ENCODE data around the gene ASPG. TPM values are rescaled to one million over a fixed set of nuclear protein-coding genes. Genes with fewer than 3 reads are reported as not detected.
A peak's percentile ranks its signal among the peaks of the same experiment; 100 is the strongest.

The ASPG gene
- total and polyA plus RNA-seq, 5 donors from 2014 or later: not detected

DNA sequence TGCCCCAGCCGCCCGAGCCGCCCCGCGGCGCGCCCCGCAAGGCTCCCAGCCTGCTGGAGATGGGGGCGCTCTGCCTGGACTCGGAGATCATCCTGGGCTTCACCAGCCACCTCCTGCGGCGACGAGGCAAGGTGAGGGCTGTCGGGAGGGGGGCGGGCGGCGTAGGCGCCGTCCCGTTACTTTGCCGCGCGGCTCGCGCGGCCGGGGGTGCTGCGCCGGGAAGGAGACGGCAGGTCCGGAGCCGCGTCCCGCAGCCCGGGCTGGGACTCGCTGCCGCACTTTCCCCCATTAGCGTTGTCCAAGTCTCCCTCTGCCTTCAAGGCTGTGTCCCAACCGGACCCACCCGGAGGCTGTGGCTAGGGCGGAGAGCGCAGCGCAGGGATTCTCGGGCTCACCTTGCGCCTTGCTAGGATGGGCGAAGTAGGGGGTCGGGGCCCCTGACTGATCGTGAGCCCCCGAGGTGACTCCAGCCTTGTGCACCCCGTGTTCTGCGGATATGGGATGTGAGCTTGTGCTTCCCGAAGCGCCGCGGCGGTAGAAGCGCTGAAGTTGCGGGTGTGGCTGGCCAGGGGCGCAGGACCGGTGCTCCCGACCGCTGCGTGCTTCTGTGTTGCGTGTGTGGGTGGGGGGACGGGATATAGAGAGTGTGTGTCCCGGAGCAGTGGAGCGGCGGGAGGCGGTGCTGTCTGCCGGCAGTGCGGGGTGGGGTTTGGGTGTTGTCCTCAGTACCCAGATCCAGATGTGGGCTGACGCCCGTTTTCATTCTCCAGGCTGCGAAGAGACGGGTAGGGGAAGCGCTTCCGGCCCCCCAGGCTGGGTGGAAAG is 51.2 kb downstream of the ASPG start:
- H3K4me3 Mint-ChIP-seq: peak overlapping the region in 3 of 4 donors; percentile 26 to 70 (median 58)
- peaks cover 0 to 10% (median 0%) of the 10 kb centered on the region in 4 donors for H3K4me1 Mint-ChIP-seq
- no peaks in the 10 kb centered on the region for H3K36me3 ChIP-seq (ENCODE audit: control insufficient read depth, insufficient read depth, low read length)
- no peaks in the 10 kb centered on the region for H3K9me3 ChIP-seq (ENCODE audit: control insufficient read depth in 2 of 2, low read length in 2 of 2)
- peaks cover 21% of the 10 kb centered on the region for H3K4me1 ChIP-seq (ENCODE audit: control insufficient read depth, insufficient read depth, low read length, poor library complexity, severe bottlenecking)
- no peaks in the 10 kb centered on the region for H3K27me3 ChIP-seq (ENCODE audit: control insufficient read depth, insufficient read depth, low read length)
- peak overlapping the region in 1 of 3 donors; percentile 74 for H3K27ac Mint-ChIP-seq
- H3K36me3 Mint-ChIP-seq: no peaks in the 10 kb centered on the region
- H3K27me3 Mint-ChIP-seq: peaks cover 55% of the 10 kb centered on the region
- no peak overlapping the region for H3K27ac ChIP-seq (ENCODE audit: insufficient read depth, low read length, poor library complexity, severe bottlenecking)
- DNase-seq (peak in 1 of 3 donors; percentile 30), ATAC-seq (ENCODE audit: low read depth in 2 of 2) (no peak)
- no peaks in the 10 kb centered on the region for H3K9me3 Mint-ChIP-seq
- no peak overlapping the region for H3K4me3 ChIP-seq (ENCODE audit: low read depth, low read length)

DNA sequence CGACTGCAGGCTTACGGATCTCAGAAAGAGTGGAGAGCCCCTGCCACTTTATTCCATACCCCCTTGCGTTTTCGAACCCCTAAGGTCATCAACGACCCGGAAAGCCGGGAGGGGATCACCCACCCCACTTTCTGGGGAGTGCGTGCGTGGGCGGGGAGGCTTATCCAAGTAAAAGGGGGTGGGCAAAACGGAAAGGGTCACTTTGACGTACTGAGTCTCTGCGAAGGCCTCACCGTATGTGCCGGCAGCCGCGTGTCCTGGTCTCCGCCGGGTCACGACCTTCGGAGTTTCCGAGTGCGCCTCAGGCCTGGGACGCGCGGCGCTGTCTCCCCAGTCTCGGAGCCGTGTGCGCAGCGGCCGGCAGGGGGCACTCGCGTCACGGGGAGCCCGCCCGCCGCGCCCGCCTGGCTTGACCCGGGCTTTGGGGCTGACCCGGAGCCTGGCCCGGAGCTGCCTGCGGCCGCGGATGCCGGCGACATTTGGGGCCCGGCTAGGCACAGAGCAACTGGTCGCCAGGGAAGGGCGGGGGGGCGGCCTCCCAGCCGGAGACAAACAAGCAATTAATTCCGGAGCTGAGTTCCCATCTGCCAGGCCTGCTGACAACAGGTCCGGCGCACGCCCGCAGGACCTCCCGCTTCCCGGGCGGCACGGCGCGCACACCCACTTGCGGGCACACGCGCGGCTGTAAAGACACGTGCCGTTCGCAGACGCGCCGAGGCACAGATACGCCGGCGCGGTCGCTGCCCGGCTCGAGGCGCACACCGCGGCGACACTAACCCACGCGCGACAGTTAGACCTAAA is 52.0 kb downstream of the ASPG start:
- Mint-ChIP-seq H3K36me3 (no peaks in the 10 kb centered on the region), H3K27me3 (peaks cover 47% of the 10 kb centered on the region), H3K4me3 (peak overlapping the region in 3 of 4 donors; percentile 58 to 70 (median 67)), H3K4me1 (peaks cover 0 to 10% (median 0%) of the 10 kb centered on the region in 4 donors), H3K9me3 (no peaks in the 10 kb centered on the region), H3K27ac (no peak overlapping the region)
- Histone ChIP-seq H3K4me1 (ENCODE audit: control insufficient read depth, insufficient read depth, low read length, poor library complexity, severe bottlenecking) (peaks cover 21% of the 10 kb centered on the region), H3K4me3 (ENCODE audit: low read depth, low read length) (no peak overlapping the region), H3K36me3 (ENCODE audit: control insufficient read depth, insufficient read depth, low read length) (no peaks in the 10 kb centered on the region), H3K27ac (ENCODE audit: insufficient read depth, low read length, poor library complexity, severe bottlenecking) (no peak overlapping the region), H3K9me3 (ENCODE audit: control insufficient read depth in 2 of 2, low read length in 2 of 2) (no peaks in the 10 kb centered on the region), H3K27me3 (ENCODE audit: control insufficient read depth, insufficient read depth, low read length) (no peaks in the 10 kb centered on the region)
- ATAC-seq (ENCODE audit: low read depth in 2 of 2): peak; percentile 44 to 50
- peak; percentile 32 to 50 (median 43) for DNase-seq

DNA sequence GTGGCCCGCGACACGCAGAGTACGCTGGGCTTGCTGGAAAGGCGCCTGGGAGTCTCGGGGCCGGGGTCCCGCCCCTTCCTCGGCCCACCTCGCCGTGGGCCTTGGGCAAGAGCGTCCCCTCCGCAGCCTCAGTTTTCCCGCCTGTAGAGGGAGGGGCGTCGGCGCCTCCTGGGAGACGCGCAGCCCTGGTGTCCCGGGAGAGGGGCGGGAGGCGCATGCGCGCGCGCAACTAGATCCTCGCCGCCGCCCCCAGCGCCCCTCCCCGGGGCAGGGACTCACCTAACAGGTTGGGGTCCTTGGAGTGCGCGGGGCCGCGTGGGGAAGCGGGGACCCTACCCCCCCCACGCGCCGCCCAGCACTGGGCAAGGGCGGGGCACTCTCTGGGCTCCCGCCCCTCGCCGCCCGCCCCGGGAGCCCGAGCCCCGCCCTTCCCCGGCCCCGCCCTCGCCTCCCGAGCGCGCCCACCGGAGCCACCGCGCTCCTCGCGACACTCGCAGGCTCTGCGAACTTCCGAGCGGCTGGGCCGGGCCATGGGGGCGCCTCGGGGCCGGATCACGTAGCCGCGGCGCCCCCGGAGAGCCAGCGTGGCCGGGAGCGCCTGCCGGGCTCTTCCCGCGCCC is 52.7 kb downstream of the ASPG start, which contains the start of gene KIF26A:
Gene KIF26A (plus strand): TSS at position 490 of the 620 bp plus-strand sequence. CDS start 136 bp downstream, outside the sequence.
- Mint-ChIP-seq H3K27me3 (peaks cover 44% of the 10 kb centered on the region), H3K4me1 (peaks cover 0 to 10% (median 0%) of the 10 kb centered on the region in 4 donors), H3K4me3 (peak within 1 kb of the TSS in 3 of 4 donors; percentile 24 to 67 (median 43)), H3K27ac (no peak within 1 kb of the TSS), H3K9me3 (peaks cover 0 to 2% (median 0%) of the 10 kb centered on the region in 7 donors), H3K36me3 (no peaks in the 10 kb centered on the region)
- Histone ChIP-seq H3K9me3 (ENCODE audit: control insufficient read depth in 2 of 2, low read length in 2 of 2) (no peaks in the 10 kb centered on the region), H3K4me1 (ENCODE audit: control insufficient read depth, insufficient read depth, low read length, poor library complexity, severe bottlenecking) (peaks cover 21% of the 10 kb centered on the region), H3K27ac (ENCODE audit: insufficient read depth, low read length, poor library complexity, severe bottlenecking) (no peak within 1 kb of the TSS), H3K27me3 (ENCODE audit: control insufficient read depth, insufficient read depth, low read length) (no peaks in the 10 kb centered on the region), H3K4me3 (ENCODE audit: low read depth, low read length) (no peak within 1 kb of the TSS), H3K36me3 (ENCODE audit: control insufficient read depth, insufficient read depth, low read length) (no peaks in the 10 kb centered on the region)
- DNase-seq (no peak), ATAC-seq (ENCODE audit: low read depth in 2 of 2) (no peak)

DNA sequence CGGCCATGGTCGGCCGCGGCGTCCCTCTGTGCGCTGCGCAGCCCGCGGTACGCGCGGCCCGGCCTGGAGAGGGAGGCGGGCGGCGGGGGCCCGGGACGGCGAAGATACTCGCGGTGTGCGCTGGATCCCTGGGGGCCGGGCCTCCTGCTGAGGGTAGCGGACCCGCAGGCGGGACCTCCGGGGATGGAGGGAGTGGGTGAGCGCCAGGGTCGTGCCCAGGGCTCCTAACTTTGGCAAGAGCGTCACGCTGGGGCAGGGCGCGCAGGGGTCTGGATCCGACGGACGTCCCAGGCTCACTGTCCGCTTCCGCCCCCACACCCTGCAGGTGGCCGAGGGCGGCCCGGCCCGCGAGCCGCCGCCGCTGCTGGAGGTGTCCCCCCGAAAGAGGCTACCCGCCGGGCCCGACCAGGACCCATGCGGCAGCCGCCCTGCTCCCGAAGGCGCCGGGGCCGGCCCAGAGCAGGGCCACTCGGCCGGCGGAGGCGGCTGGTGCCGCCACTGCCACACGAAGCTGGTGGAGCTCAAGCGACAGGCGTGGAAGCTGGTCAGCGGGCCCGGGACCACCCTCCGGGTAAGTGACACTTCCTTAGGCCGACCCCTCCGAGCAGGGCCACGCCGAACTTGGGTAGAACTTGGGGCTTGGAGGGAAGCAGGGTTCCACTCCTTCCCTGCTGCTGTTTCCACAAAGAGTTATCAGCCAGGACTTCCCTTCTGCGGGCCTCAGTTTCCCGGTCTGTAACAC is 53.4 kb downstream of the ASPG start:
- H3K27ac Mint-ChIP-seq: no peak overlapping the region
- H3K27me3 Mint-ChIP-seq: peaks cover 41% of the 10 kb centered on the region
- no peaks in the 10 kb centered on the region for H3K9me3 ChIP-seq (ENCODE audit: control insufficient read depth in 2 of 2, low read length in 2 of 2)
- peak overlapping the region in 1 of 4 donors; percentile 24 for H3K4me3 Mint-ChIP-seq
- H3K27ac ChIP-seq (ENCODE audit: insufficient read depth, low read length, poor library complexity, severe bottlenecking): no peak overlapping the region
- no peaks in the 10 kb centered on the region for H3K27me3 ChIP-seq (ENCODE audit: control insufficient read depth, insufficient read depth, low read length)
- no peaks in the 10 kb centered on the region for H3K36me3 Mint-ChIP-seq
- H3K4me1 Mint-ChIP-seq: peaks cover 0 to 10% (median 0%) of the 10 kb centered on the region in 4 donors
- ATAC-seq (ENCODE audit: low read depth in 2 of 2) (no peak), DNase-seq (no peak)
- H3K4me1 ChIP-seq (ENCODE audit: control insufficient read depth, insufficient read depth, low read length, poor library complexity, severe bottlenecking): peaks cover 21% of the 10 kb centered on the region
- no peaks in the 10 kb centered on the region for H3K36me3 ChIP-seq (ENCODE audit: control insufficient read depth, insufficient read depth, low read length)
- peaks cover 0 to 2% (median 0%) of the 10 kb centered on the region in 7 donors for H3K9me3 Mint-ChIP-seq
- H3K4me3 ChIP-seq (ENCODE audit: low read depth, low read length): no peak overlapping the region

DNA sequence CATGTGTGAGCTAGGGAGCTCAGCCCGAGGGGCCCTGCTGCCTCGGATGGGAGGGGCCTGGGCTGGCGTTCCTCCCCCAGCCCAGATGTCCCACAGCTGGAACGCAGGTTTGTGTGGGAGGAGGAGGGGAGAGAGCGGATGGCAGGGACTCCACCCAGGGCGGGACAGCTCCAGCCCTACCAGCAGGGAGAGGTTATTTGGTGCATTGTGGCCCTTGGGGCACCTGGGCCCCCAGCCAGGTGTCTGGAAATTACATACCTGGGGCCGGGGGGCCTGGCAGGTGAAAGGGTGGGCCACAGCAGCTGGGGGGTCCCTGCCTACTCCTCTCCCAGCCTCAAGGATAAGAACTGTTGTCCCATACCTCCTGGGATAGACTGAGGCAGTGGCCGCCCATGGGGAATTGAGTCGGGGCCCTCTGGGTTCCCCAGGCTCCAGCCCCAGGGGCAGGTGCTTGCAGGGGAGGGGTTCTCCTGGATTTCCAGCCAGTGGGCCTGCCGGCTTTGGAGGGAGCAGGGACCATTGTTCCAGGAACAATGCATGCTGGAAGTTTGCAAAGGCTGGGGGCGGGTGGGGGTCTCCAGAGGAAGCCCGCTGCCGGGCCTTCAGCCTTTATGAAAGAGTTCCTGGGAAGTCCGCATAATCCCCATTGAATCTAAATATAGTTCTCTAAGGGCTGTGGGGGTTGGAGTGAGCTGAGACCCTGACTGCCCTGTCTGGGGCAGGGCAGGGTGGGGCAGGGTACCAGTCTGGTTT is 54.1 kb downstream of the ASPG start:
- H3K27ac Mint-ChIP-seq: no peak overlapping the region
- peaks cover 0 to 10% (median 0%) of the 10 kb centered on the region in 4 donors for H3K4me1 Mint-ChIP-seq
- ATAC-seq (ENCODE audit: low read depth in 2 of 2) (no peak), DNase-seq (no peak)
- H3K4me1 ChIP-seq (ENCODE audit: control insufficient read depth, insufficient read depth, low read length, poor library complexity, severe bottlenecking): peaks cover 21% of the 10 kb centered on the region
- H3K36me3 Mint-ChIP-seq: no peaks in the 10 kb centered on the region
- peak overlapping the region in 2 of 4 donors; percentile 32 to 48 for H3K4me3 Mint-ChIP-seq
- H3K36me3 ChIP-seq (ENCODE audit: control insufficient read depth, insufficient read depth, low read length): no peaks in the 10 kb centered on the region
- no peak overlapping the region for H3K4me3 ChIP-seq (ENCODE audit: low read depth, low read length)
- peaks cover 37% of the 10 kb centered on the region for H3K27me3 Mint-ChIP-seq
- H3K9me3 Mint-ChIP-seq: peaks cover 0 to 2% (median 0%) of the 10 kb centered on the region in 7 donors
- H3K9me3 ChIP-seq (ENCODE audit: control insufficient read depth in 2 of 2, low read length in 2 of 2): no peaks in the 10 kb centered on the region
- no peak overlapping the region for H3K27ac ChIP-seq (ENCODE audit: insufficient read depth, low read length, poor library complexity, severe bottlenecking)
- H3K27me3 ChIP-seq (ENCODE audit: control insufficient read depth, insufficient read depth, low read length): no peaks in the 10 kb centered on the region

DNA sequence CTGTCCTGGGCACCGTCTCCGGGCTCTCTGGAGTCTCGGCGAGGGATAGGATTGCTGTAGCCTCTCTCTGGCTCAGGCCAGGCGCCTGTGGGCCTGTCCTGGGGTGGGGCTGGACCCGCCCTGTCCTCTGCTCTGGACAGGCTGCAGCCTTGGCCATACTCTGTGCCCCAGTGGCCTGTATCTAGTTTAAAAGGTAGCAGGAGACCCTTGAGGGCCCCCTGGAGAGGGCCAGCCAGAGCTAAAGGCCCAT is 54.6 kb downstream of the ASPG start:
- DNase-seq: no peak
- Mint-ChIP-seq H3K4me1 (peaks cover 0 to 10% (median 0%) of the 10 kb centered on the region in 4 donors), H3K27me3 (peaks cover 32% of the 10 kb centered on the region), H3K4me3 (peak overlapping the region in 2 of 4 donors; percentile 32 to 48), H3K27ac (no peak overlapping the region), H3K36me3 (no peaks in the 10 kb centered on the region), H3K9me3 (peaks cover 0 to 2% (median 0%) of the 10 kb centered on the region in 7 donors)
- no peaks in the 10 kb centered on the region for H3K36me3 ChIP-seq (ENCODE audit: control insufficient read depth, insufficient read depth, low read length)
- no peak for ATAC-seq (ENCODE audit: low read depth in 2 of 2)
- H3K9me3 ChIP-seq (ENCODE audit: control insufficient read depth in 2 of 2, low read length in 2 of 2): no peaks in the 10 kb centered on the region
- no peak overlapping the region for H3K27ac ChIP-seq (ENCODE audit: insufficient read depth, low read length, poor library complexity, severe bottlenecking)
- no peaks in the 10 kb centered on the region for H3K27me3 ChIP-seq (ENCODE audit: control insufficient read depth, insufficient read depth, low read length)
- peaks cover 21% of the 10 kb centered on the region for H3K4me1 ChIP-seq (ENCODE audit: control insufficient read depth, insufficient read depth, low read length, poor library complexity, severe bottlenecking)
- no peak overlapping the region for H3K4me3 ChIP-seq (ENCODE audit: low read depth, low read length)

All from CD4-positive, CD25-positive, alpha-beta regulatory T cell (primary cell).